Measurements from ENCODE around the gene RNFT2.

The RNFT2 gene

GRCh38 chr12:116861320-116861719 lies 123.2 kb downstream of the RNFT2 start:
- H3K9me3 ChIP-seq (ENCODE audit: insufficient read depth, low read depth, low read length), result no peaks in the 10 kb centered on the region
- H3K9ac ChIP-seq (ENCODE audit: low read depth, low read length), result no peak overlapping the region
- H3K27ac ChIP-seq (ENCODE audit: low read depth, low read length), result no peak overlapping the region
- no peaks in the 10 kb centered on the region for H3K27me3 ChIP-seq (ENCODE audit: insufficient read depth, low read length)
- H3K36me3 ChIP-seq (ENCODE audit: insufficient read depth, low read length), result no peaks in the 10 kb centered on the region
- WGBS, result 58% methylated on average over 12 of the region's 12 CpGs
- H3K4me1 ChIP-seq (ENCODE audit: insufficient read depth, low read length), result peaks cover 20% of the 10 kb centered on the region; the same call in 1 of the 2 replicates
- no peak overlapping the region for H3K4me3 ChIP-seq (ENCODE audit: low read length)

GRCh38 chr12:116862167-116862566 lies 124.1 kb downstream of the RNFT2 start:
- 94% methylated on average over 4 of the region's 4 CpGs for WGBS
- H3K9me3 ChIP-seq (ENCODE audit: insufficient read depth, low read depth, low read length), result no peaks in the 10 kb centered on the region
- H3K4me1 ChIP-seq (ENCODE audit: insufficient read depth, low read length), result peaks cover 20% of the 10 kb centered on the region; the same call in 1 of the 2 replicates
- H3K9ac ChIP-seq (ENCODE audit: low read depth, low read length), result no peak overlapping the region
- H3K27ac ChIP-seq (ENCODE audit: low read depth, low read length), result no peak overlapping the region
- no peak overlapping the region for H3K4me3 ChIP-seq (ENCODE audit: low read length)
- H3K27me3 ChIP-seq (ENCODE audit: insufficient read depth, low read length), result no peaks in the 10 kb centered on the region
- no peaks in the 10 kb centered on the region for H3K36me3 ChIP-seq (ENCODE audit: insufficient read depth, low read length)

GRCh38 chr12:116863275-116863767 lies 125.2 kb downstream of the RNFT2 start:
- Histone ChIP-seq H3K9me3 (ENCODE audit: insufficient read depth, low read depth, low read length) (no peaks in the 10 kb centered on the region), H3K4me1 (ENCODE audit: insufficient read depth, low read length) (peaks cover 18% of the 10 kb centered on the region; the same call in 1 of the 2 replicates), H3K9ac (ENCODE audit: low read depth, low read length) (no peak overlapping the region), H3K36me3 (ENCODE audit: insufficient read depth, low read length) (no peaks in the 10 kb centered on the region), H3K4me3 (ENCODE audit: low read length) (no peak overlapping the region), H3K27ac (ENCODE audit: low read depth, low read length) (no peak overlapping the region), H3K27me3 (ENCODE audit: insufficient read depth, low read length) (no peaks in the 10 kb centered on the region)
- WGBS, result 63% methylated on average over 6 of the region's 6 CpGs

- no peak overlapping the region for H3K9ac ChIP-seq (ENCODE audit: low read depth, low read length)
- 81% methylated on average over 12 of the region's 13 CpGs for WGBS
- peaks cover 6% of the 10 kb centered on the region; the same call in 1 of the 2 replicates for H3K4me1 ChIP-seq (ENCODE audit: insufficient read depth, low read length)
- no peaks in the 10 kb centered on the region for H3K27me3 ChIP-seq (ENCODE audit: insufficient read depth, low read length)
- H3K36me3 ChIP-seq (ENCODE audit: insufficient read depth, low read length), result no peaks in the 10 kb centered on the region
- H3K9me3 ChIP-seq (ENCODE audit: insufficient read depth, low read depth, low read length), result no peaks in the 10 kb centered on the region
- no peak overlapping the region for H3K27ac ChIP-seq (ENCODE audit: low read depth, low read length)
- H3K4me3 ChIP-seq (ENCODE audit: low read length), result no peak overlapping the region
Observed at GRCh38 chr12:116864371-116865160, 126.5 kb downstream of the RNFT2 start.

GRCh38 chr12:116867523-116867922 lies 129.4 kb downstream of the RNFT2 start:
- H3K9ac ChIP-seq (ENCODE audit: low read depth, low read length), result no peak overlapping the region
- H3K4me1 ChIP-seq (ENCODE audit: insufficient read depth, low read length), result no peaks in the 10 kb centered on the region
- H3K9me3 ChIP-seq (ENCODE audit: insufficient read depth, low read depth, low read length), result no peaks in the 10 kb centered on the region
- 83% methylated on average over 2 of the region's 2 CpGs for WGBS
- no peak overlapping the region for H3K4me3 ChIP-seq (ENCODE audit: low read length)
- H3K27me3 ChIP-seq (ENCODE audit: insufficient read depth, low read length), result no peaks in the 10 kb centered on the region
- no peaks in the 10 kb centered on the region for H3K36me3 ChIP-seq (ENCODE audit: insufficient read depth, low read length)
- H3K27ac ChIP-seq (ENCODE audit: low read depth, low read length), result no peak overlapping the region

- no peak overlapping the region for H3K27ac ChIP-seq (ENCODE audit: low read depth, low read length)
Observed at GRCh38 chr12:116870306-116870705, 132.2 kb downstream of the RNFT2 start.

GRCh38 chr12:116874324-116874995 lies 136.3 kb downstream of the RNFT2 start:
- 87% methylated on average over 4 of the region's 4 CpGs for WGBS
- Histone ChIP-seq H3K36me3 (ENCODE audit: insufficient read depth, low read length) (no peaks in the 10 kb centered on the region), H3K4me1 (ENCODE audit: insufficient read depth, low read length) (peaks cover 14% of the 10 kb centered on the region; the same call in 1 of the 2 replicates), H3K27ac (ENCODE audit: low read depth, low read length) (no peak overlapping the region), H3K9ac (ENCODE audit: low read depth, low read length) (no peak overlapping the region), H3K9me3 (ENCODE audit: insufficient read depth, low read depth, low read length) (0 out of 2 replicates have a peak, but pooled peaks cover 4% of the 10 kb centered on the region), H3K27me3 (ENCODE audit: insufficient read depth, low read length) (peaks cover 36% of the 10 kb centered on the region), H3K4me3 (ENCODE audit: low read length) (no peak overlapping the region)

More at GRCh38 chr12:116870306-116870705, 132.2 kb downstream of the RNFT2 start:
- Histone ChIP-seq H3K4me3 (ENCODE audit: low read length) (no peak overlapping the region), H3K36me3 (ENCODE audit: insufficient read depth, low read length) (no peaks in the 10 kb centered on the region), H3K4me1 (ENCODE audit: insufficient read depth, low read length) (no peaks in the 10 kb centered on the region), H3K9ac (ENCODE audit: low read depth, low read length) (no peak overlapping the region), H3K9me3 (ENCODE audit: insufficient read depth, low read depth, low read length) (0 out of 2 replicates have a peak, but pooled peaks cover 4% of the 10 kb centered on the region), H3K27me3 (ENCODE audit: insufficient read depth, low read length) (no peaks in the 10 kb centered on the region)
- 93% methylated on average over 4 of the region's 4 CpGs for WGBS

GRCh38 chr12:116876151-116876869 lies 138.2 kb downstream of the RNFT2 start:
- WGBS, result 3% methylated on average over 17 of the region's 19 CpGs
- H3K27me3 ChIP-seq (ENCODE audit: insufficient read depth, low read length), result peaks cover 54% of the 10 kb centered on the region
- H3K27ac ChIP-seq (ENCODE audit: low read depth, low read length), result no peak overlapping the region
- H3K9me3 ChIP-seq (ENCODE audit: insufficient read depth, low read depth, low read length), result 0 out of 2 replicates have a peak, but pooled peaks cover 4% of the 10 kb centered on the region
- peaks cover 18% of the 10 kb centered on the region; the same call in 1 of the 2 replicates for H3K4me1 ChIP-seq (ENCODE audit: insufficient read depth, low read length)
- H3K4me3 ChIP-seq (ENCODE audit: low read length), result peak overlapping the region; percentile 50
- H3K36me3 ChIP-seq (ENCODE audit: insufficient read depth, low read length), result no peaks in the 10 kb centered on the region
- no peak overlapping the region for H3K9ac ChIP-seq (ENCODE audit: low read depth, low read length)

GRCh38 chr12:116878567-116879508 lies 140.7 kb downstream of the RNFT2 start:
- Histone ChIP-seq H3K27ac (ENCODE audit: low read depth, low read length) (no peak overlapping the region), H3K27me3 (ENCODE audit: insufficient read depth, low read length) (peaks cover 79% of the 10 kb centered on the region), H3K4me3 (ENCODE audit: low read length) (peak overlapping the region; percentile 67)

More at GRCh38 chr12:116878567-116879508, 140.7 kb downstream of the RNFT2 start:
- Histone ChIP-seq H3K9ac (ENCODE audit: low read depth, low read length) (no peak overlapping the region), H3K36me3 (ENCODE audit: insufficient read depth, low read length) (no peaks in the 10 kb centered on the region), H3K4me1 (ENCODE audit: insufficient read depth, low read length) (peaks cover 26% of the 10 kb centered on the region), H3K9me3 (ENCODE audit: insufficient read depth, low read depth, low read length) (0 out of 2 replicates have a peak, but pooled peaks cover 4% of the 10 kb centered on the region)
- under 1% methylated on average over 55 of the region's 55 CpGs for WGBS
